Hindlimb muscle (tissue), 1 donor: ENCODE results near the gene OR10D3. TPM values are rescaled to one million over a fixed set of nuclear protein-coding genes. Genes with fewer than 3 reads are reported as not detected.
"Not testable (repeated sequence)": the region's sequence is repeated elsewhere in the genome, so short reads cannot be mapped to it uniquely, and the experiment has no call there.

Source experiments
- DNase-seq: peaks from one replicate; pipeline ENCODE4 v3.0.0-alpha.2; 2013
- polyA plus RNA-seq: library from polyadenylated mRNA; unstranded; fragments of 120-200 nt; gene quantifications from one replicate; pipeline ENCODE4 v1.2.1, GENCODE V29; 2013; ENCODE audit not compliant: insufficient read length

Gene OR10D3, protein sequence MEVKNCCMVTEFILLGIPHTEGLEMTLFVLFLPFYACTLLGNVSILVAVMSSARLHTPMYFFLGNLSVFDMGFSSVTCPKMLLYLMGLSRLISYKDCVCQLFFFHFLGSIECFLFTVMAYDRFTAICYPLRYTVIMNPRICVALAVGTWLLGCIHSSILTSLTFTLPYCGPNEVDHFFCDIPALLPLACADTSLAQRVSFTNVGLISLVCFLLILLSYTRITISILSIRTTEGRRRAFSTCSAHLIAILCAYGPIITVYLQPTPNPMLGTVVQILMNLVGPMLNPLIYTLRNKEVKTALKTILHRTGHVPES
- polyA plus RNA-seq: not detected

- no peak for DNase-seq
Measured at GRCh38 chr11:124183068-124183467, at the start of gene OR10D3. Gene OR10D3 (plus strand): TSS chr11:124183345. CDS start chr11:124185270, 1,925 bp downstream.

DNA sequence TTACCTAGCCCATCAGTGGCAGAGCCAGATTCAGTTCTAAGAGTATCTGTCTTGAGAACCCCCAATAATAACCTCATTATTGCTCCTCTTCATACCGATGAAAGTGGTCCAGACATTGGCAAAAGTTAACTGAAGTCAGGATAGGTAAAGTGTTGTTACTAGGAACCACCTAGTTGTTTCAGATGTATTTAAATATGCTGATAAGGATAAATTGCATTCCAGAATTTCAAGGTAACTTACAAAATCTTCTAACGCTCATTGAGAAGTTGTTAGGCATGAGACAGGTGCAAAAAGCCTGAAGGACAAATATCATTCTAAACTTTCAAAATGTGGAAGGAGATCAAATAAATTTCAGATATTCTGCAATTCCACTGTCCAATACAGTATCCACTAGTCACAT, 40.1 kb upstream of the OR10D3 start:
- DNase-seq: no peak

DNA sequence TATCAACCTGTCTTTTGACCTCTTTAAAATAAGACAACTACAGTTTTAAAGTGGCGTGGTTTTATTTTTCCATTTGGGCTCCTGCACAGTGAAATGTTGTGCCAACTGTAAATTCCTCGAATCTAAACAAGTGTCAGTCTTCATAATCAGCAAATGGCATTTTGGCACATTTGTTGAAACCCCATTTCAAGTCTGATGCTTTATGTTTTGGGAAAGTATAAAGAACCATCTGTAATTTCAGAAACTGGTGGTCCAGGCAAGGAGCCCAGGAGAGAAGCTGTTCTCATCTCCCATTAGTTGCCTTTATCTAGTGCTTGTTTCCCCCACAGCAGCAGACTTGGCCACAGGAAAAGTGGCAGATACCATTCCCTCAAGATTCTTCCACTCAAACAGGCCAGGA, 35.2 kb upstream of the OR10D3 start:
- DNase-seq: no peak

GRCh38 chr11:124150684-124151083, 32.5 kb upstream of the OR10D3 start:
- DNase-seq: no peak

GRCh38 chr11:124152770-124153407, 30.3 kb upstream of the OR10D3 start:
- no peak for DNase-seq

GRCh38 chr11:124153821-124154220, 29.3 kb upstream of the OR10D3 start:
- DNase-seq: no peak

DNA sequence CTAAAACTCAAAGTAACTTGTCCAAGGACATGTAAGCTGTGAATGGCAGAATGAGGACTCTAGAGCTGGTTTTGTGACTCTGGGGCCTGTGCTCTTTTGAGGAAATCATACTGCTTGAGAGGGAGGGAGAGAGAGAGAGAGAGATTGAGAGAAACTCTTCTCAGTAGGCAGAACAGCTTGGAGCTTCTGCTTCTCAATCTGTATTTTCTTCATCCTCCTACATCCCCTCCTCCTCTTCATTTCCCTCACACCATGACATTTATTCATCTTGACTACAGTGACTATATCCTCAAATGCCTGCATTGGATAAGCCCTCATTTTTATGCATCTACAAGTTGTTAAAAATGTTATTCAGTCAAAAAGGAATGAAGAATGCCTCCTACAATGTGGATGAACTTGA, 23.7 kb upstream of the OR10D3 start:
- DNase-seq: no peak

DNA sequence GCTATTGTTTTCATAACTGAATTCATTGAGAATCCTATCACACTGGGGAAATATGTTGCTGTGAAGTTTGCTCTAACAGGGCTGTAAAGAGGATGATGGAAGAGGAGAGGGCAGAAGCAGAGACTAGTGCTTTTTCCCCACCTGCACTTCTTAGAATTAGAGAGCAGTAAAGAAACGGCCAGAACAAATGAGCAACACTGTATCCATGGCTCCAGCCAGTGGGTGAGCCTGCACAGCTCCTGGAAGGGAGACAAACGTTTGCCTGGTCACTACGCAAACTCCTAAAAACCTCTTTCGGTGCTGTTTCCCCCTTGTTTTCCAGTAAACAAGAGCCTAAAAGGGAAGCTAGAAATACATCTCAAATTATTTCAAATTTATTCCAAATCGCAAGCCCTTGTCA, 22.2 kb upstream of the OR10D3 start:
- DNase-seq: no peak

- no peak for DNase-seq
Measured at GRCh38 chr11:124167826-124168231, 15.3 kb upstream of the OR10D3 start.

DNA sequence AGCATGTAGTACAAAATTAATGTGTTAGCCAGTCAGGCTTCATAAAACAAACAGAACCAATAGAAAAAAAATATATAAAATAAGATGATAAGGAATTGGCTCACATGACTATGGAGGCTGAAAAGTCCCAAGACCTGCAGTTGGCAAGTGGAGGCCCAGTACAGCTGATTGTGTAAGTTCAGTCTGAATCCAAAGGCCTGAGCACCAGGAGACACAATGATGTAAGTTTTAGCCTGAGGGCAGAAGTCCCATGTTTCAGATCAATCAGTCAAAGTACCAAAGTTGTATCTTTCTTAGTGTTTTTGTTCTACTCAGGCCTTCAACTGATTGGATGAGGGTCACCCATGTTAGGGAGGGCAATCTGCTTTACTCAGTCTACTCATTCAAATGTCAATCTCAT, 14.3 kb upstream of the OR10D3 start:
- no peak for DNase-seq

- not testable (repeated sequence) for DNase-seq
Measured at GRCh38 chr11:124170315-124170714, 12.8 kb upstream of the OR10D3 start.

DNA sequence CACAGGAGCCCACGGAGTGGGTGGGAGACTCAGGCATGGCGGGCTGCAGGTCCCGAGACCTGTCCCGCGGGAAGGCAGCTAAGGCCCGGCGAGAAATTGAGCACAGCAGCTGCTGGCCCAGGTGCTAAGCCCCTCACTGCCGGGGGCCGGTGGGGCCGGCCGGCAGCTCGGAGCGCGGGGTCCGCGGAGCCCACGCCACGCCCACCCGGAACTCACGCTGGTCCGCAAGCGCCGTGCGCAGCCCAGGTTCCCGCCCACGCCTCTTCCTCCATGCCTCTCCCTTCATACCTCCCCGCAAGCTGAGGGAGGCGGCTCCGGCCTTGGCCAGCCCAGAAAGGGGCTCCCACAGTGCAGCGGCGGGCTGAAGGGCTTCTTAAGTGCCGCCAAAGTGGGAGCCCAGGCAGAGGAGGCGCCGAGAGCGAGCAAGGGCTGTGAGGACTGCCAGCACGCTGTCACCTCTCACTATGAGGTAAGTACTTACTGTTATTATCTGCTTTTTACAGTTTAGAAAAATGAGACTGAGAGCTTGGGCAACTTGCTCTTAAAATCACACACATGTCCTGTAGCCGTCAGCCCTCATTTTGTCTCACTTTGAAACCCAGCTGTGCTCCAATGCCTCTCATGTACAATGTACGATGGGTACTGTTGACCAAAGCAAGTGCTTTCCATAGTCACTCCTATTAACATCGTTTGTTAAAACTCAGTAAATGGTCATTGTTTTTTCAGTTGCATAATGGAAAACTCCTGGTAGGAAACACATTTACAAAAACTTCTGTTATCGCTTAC, 12.2 kb upstream of the OR10D3 start:
- no peak for DNase-seq

DNA sequence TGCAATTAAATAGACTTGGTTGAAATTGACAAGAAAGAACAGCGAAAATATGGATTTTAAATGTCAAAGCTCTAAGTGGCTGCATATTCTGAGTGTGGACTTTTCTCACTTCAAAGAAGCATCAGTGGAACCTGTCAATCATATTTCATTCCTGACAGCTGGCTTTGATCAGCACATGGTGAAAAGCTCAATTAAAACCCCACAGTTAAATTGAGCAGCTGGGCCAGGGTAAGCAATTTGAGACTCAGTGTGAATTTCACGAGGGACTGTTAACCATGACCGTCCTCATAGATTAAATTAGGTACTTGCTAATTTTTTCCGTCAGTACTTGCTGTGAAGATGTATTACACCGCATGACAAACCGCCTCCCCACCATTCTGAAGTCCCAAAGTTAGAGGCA, 11.0 kb upstream of the OR10D3 start:
- no peak for DNase-seq

GRCh38 chr11:124172599-124172998, 10.5 kb upstream of the OR10D3 start:
- no peak for DNase-seq

GRCh38 chr11:124174001-124174583, 9.1 kb upstream of the OR10D3 start:
- DNase-seq: no peak

DNA sequence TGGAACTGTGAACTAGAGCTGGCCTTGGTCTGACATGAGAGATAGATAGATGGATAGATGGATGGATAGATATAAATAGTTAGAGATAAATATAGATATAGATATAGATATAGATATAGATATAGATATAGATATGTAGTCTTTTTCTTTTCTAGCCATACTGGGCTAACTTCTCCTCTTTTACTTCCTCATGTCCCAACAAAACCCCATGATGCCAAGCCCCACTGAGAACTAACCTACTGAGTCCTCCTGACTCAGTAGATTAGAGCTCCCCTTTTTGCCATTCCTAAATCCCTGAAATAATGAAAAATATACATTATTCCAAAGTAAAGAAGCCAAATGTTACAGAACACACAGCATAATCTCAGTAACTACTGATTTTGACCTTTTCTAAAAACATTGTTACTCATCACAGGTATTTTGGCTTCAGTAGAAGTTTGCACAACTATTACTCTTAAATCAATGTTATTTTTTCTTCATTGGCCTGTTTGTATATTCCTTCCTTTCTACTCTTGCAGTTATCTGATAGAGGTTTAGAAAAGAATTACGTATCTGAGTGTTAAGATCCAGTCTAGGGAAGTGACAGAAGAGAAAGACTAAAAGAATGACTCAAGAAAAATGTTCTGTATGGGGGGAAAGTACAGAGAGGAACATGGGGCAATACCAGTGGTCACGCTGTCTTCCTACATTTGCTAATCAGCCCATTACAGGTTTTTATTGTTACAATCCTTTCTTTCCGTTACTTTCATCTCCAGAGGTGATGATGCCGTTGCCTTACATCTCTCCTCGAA, 6.0 kb upstream of the OR10D3 start:
- no peak for DNase-seq

- DNase-seq: no peak
Measured at GRCh38 chr11:124179310-124179709, 3.8 kb upstream of the OR10D3 start.

- peak; percentile 38 for DNase-seq
Measured at GRCh38 chr11:124190298-124191139, 7.4 kb downstream of the OR10D3 start.

DNA sequence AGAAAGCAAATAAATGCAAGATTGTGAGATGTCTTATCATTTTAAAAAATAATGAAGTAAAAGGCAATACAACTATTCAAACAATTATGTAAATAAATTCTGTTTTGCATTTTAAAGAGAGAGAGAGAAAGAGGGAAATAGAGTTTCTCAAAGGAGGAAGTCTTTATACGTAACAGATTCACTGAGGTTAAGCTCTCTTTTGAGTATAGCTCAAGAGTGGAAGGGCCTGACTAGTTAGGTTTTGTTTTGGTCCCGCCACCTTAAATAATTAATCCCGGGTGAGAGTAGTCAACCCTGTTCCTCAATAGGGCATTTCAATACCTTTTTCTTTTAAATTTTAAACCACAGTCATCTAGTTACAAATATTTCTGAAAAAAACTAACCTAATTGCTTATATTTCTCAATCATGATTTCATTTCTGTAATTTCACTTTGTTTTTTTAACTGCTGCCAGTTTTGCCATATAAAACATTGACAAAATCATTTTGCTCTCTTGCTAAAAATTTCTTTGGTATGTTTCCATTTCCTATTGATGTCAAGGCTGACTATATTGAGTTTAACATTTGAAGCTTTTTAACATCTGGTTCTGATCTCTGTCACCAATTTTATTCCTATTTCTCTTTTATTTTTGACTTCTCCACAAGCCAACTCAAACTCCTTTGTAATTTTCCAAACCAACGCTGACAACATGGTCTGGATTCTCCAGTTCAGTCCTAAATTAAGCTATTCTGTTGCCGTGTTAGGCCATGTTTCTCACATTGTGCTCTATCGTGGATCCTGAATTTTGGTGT, 10.3 kb downstream of the OR10D3 start:
- DNase-seq: no peak
